Fibroblast of skin of left quadriceps (primary cell): ENCODE results near the gene QKI.

Source experiments
- DNase-seq, 2 experiments: peaks; one replicate each; pipeline ENCODE4 v3.0.0-alpha.2; 2013; ENCODE audit warnings: low read depth in 2 of 2

QKI gene

DNA sequence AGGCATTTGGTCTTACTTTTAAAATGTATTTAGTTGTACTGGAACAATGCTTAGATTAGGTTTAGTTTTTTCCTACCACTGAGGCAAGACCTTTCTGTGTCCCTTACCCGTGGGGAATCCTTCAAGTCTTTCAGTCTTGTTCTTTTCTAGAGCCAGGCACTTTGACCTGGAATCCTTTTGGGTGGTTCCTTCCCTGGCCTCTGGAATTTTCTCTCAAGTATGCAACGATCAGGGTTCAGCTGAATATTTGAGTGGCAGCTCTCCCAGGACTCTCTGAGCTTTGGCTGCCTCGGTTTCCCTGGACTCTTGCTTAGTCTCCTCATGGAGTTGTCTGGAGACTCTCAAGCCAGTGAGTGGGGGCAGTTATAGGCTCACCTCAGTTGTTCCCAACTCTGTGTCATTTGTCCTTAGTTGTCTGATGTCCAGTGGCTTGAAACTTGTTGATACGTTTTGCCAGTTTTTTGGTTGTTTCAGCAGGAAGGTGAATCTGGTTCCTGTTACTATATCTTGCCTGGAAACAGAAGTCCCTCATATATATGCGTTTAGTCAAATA, 118.1 kb downstream of the QKI start:
- no peak for DNase-seq

GRCh38 chr6:163533443-163533842, 118.9 kb downstream of the QKI start:
- peak; percentile 81 to 82 for DNase-seq

GRCh38 chr6:163536770-163537169, 122.3 kb downstream of the QKI start:
- peak; percentile 15 to 23 for DNase-seq

GRCh38 chr6:163538331-163538730, 123.8 kb downstream of the QKI start:
- DNase-seq, result no peak

DNA sequence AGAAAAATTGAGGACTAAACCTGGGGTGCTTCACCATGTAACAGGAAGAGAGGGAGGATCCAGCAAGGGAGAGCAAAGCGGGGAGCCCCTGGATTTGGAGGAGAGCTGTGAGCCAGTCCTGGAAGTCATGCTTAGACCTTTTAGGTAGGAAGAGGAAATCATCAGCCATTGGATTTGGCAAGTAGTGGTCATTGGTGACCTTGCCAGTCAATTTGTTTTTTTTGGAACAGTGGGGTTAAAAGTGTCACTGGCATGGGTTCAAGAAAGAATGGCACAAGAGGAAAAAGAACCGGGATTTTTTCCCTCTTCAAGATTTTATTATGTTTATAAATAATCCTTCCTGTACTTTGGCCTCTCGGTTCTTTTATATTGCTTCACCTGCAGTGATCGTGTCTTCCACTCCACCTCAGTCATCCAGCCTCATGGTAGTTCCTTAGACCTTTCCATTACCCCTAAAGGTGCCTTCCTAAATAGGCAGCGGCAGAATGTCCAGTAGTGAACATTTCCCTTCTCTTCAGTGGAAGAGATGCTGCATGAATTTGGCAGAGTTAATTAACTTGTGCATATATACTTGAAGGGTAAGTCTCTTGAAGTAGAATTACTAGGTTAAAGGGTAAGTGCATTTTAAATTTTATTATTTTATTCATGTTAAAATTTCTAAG, 124.7 kb downstream of the QKI start:
- DNase-seq, result no peak

DNA sequence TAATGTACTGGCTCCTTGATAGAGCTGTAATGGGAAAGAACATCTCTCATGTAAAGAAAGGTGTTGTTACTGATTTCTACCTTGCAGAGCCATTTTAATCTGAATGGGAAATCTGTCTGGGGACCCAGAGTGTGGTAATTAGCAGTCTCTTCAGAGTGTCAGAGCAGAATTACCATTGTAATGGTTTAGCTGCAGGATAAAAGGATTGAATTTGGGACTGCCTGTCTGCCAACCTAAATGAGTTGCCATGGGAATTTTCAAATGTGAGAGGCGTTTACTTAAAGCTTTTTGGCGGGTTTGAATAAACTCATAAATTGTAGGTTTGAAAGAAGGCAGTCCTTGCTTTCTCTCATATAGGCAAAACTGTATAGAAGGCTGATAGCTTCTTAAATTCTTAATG, 128.8 kb downstream of the QKI start:
- no peak for DNase-seq

- DNase-seq, result no peak
Measured at GRCh38 chr6:163545370-163545769, 130.9 kb downstream of the QKI start.

DNA sequence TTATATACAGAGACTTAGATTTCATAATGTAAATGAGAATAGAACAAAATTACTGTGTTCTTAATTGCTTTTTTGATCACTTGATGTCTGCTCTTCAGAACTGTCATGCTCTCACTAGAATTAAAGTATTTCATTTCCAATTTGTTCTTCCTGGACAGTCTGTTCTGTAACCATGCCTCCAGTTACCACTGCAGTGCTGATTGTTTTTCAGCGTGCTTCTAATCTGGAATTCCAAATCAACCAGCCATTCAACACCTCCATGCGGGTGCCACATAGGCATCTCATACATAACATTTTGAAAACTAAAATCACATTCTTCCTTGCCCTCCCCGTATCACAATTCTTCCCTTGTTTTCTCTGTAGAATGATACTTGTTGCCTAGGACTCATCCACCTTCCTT, 132.8 kb downstream of the QKI start:
- no peak for DNase-seq

DNA sequence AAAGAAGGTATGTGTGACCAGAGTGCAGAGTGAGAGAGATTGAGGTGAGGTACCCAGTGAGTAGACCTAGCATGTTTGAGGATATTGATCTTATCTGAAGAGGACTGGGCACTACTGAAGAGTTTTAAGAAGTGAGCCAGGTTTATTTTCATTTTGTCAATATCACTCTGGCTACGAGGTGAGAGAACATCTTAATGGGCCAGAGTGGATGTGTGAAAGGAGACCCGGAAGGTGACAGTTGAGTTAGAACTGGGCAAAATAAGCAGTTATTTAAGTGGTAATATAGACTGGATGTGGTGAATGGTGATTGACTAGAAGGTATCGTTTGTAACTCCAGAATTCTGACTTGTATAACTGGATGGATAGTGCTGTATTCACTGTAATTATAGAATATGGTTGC, 134.1 kb downstream of the QKI start:
- DNase-seq, result no peak

GRCh38 chr6:163554032-163554431, 139.5 kb downstream of the QKI start:
- no peak for DNase-seq

DNA sequence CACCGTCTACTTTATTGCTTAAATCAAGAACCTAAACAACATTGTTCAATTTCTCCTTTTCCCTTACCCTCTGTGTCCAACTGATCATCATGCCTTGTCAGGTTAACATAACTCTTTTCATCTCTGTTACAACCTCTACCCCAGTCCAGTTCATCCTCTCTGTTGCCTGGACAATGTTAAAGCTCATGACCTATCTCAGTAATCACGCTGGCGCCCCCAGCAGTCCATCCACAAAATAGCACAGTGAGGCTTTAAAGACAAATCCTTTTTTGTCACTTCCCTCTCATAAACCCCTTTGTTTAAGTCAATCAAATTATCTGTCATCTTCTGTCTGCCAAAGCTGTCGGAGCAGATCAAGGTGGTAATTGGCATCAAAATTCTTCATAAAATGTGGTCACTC, 140.1 kb downstream of the QKI start:
- DNase-seq, result no peak

- no peak for DNase-seq
Measured at GRCh38 chr6:163559661-163560060, 145.1 kb downstream of the QKI start.

DNA sequence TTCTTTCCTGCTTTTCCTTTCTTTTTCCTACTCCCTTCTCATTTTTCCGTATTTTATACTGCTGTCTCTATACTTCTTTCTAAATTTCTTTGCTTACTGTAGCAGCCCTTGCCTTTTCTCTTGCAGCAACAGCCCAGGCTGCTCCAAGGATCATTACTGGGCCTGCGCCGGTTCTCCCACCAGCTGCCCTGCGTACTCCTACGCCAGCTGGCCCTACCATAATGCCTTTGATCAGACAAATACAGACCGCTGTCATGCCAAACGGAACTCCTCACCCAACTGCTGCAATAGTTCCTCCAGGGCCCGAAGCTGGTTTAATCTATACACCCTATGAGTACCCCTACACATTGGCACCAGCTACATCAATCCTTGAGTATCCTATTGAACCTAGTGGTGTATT, 148.8 kb downstream of the QKI start:
- no peak for DNase-seq

- DNase-seq, result no peak
Measured at GRCh38 chr6:163564534-163564933, 150.0 kb downstream of the QKI start.

- no peak for DNase-seq
Measured at GRCh38 chr6:163565140-163565539, 150.6 kb downstream of the QKI start.

GRCh38 chr6:163566056-163566455, 151.5 kb downstream of the QKI start:
- no peak for DNase-seq

- DNase-seq, result no peak
Measured at GRCh38 chr6:163568275-163568674, 153.8 kb downstream of the QKI start.

GRCh38 chr6:163570579-163571231, 156.2 kb downstream of the QKI start:
- DNase-seq, result no peak

- no peak for DNase-seq
Measured at GRCh38 chr6:163571730-163572129, 157.2 kb downstream of the QKI start.

- DNase-seq, result no peak
Measured at GRCh38 chr6:163572612-163573011, 158.1 kb downstream of the QKI start.

DNA sequence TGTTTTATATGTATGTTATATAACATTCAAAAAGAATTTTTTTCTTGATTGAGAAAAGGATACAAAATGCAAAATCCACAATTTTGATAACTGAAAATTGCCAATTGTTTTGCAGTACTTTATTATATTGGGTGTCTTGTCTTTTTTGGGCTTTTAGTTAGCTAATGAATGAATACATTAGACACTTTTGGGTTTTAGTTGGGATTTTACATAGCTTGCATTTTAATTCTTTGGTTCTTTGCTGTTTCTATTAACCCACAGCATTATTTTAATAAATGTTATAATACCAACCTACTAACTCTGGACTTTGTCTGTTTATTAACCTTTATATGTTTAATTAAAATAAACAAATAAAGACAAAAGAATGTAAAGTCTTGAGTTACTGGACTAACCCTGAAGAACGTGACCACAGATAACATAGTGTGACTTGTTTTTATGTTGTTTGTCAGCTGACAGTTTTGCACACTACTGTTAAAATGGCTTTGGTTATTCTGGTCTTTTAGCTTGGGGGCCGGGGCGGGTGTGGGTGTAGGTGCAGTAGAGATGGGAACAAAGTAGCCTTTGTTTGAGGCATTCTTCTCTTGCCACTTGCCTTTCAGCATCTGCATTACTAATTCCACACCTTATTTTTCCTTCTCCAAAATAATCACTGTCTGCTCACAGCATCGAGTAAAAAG, 159.1 kb downstream of the QKI start:
- no peak for DNase-seq

GRCh38 chr6:163576114-163576513, 161.6 kb downstream of the QKI start:
- DNase-seq, result no peak

DNA sequence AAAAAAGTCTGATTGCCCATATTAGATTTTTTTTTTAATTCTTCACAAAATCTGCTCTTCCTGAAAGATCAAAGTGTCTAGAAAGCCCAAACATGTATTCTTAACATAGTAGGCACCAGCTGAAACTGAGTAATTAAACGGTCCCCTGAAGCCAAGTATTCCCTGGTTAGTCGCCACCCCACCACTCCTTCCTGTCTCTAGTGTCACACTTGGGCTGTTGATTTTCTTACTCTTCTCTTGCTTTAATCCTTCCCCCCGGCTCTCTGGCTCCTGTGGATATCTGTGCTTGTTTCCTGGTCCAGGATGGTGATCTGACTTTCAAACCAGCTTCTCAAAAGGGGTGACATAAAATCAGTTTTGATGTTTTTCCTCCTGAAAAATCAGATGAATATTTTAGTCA, 162.9 kb downstream of the QKI start:
- DNase-seq, result no peak
